Measurements from ENCODE around the gene C8B. TPM values are rescaled to one million over a fixed set of nuclear protein-coding genes. Genes with fewer than 3 reads are reported as not detected.

The C8B gene
- total and polyA plus RNA-seq, 2 experiments from 2014 or later, result not detected

- Histone ChIP-seq H3K4me2 (ENCODE audit: unreplicated experiment) (no peak overlapping the region), H3K9me2 (ENCODE audit: insufficient read depth) (no peaks in the 10 kb centered on the region), H4K20me1 (ENCODE audit: insufficient read depth) (no peaks in the 10 kb centered on the region), H3K9me3 (ENCODE audit: low read depth) (no peaks in the 10 kb centered on the region), H2AFZ (no peak overlapping the region), H3K79me2 (ENCODE audit: insufficient read depth) (no peaks in the 10 kb centered on the region), H3K27ac (no peak overlapping the region), H3K9ac (no peak overlapping the region), H3K27me3 (replicated peaks; ENCODE audit: insufficient read depth) (no peaks in the 10 kb centered on the region), H3K4me1 (ENCODE audit: insufficient read depth) (peaks cover 7% of the 10 kb centered on the region), H3K36me3 (ENCODE audit: low read depth) (no peaks in the 10 kb centered on the region), H3F3A (ENCODE audit: insufficient read depth) (peaks cover 7% of the 10 kb centered on the region), H3K4me3 (no peak overlapping the region)
- no peak for DNase-seq
- WGBS, 2 experiments (ENCODE audit: low coverage in 1 of 2, low lambda C conversion rate in 2 of 2, missing lambda C conversion rate in 2 of 2), result 73 to 77% methylated on average over 3 of the region's 3 CpGs
- in situ Hi-C loops (cut with MboI), result no loop called here
- TF ChIP-seq EZH2 (IDR thresholded peaks at IDR 0.05; ENCODE audit: insufficient read depth, poor library complexity, severe bottlenecking) (no peak), EZH2phosphoT487 (IDR thresholded peaks at IDR 0.05; ENCODE audit: insufficient read depth, low read depth) (no peak)
These were observed 34.1 kb downstream of the C8B start for GRCh38 chr1:56931686-56932085.

GRCh38 chr1:56931211-56931610 is 34.6 kb downstream of the C8B start:
- Histone ChIP-seq H3K79me2 (ENCODE audit: insufficient read depth) (no peaks in the 10 kb centered on the region), H3K9me2 (ENCODE audit: insufficient read depth) (no peaks in the 10 kb centered on the region), H3K4me2 (ENCODE audit: unreplicated experiment) (no peak overlapping the region), H3K27me3 (replicated peaks; ENCODE audit: insufficient read depth) (no peaks in the 10 kb centered on the region), H3K9me3 (ENCODE audit: low read depth) (no peaks in the 10 kb centered on the region), H4K20me1 (ENCODE audit: insufficient read depth) (no peaks in the 10 kb centered on the region), H3K4me1 (ENCODE audit: insufficient read depth) (peaks cover 7% of the 10 kb centered on the region), H3F3A (ENCODE audit: insufficient read depth) (peaks cover 7% of the 10 kb centered on the region), H3K36me3 (ENCODE audit: low read depth) (no peaks in the 10 kb centered on the region), H3K9ac (no peak overlapping the region), H3K27ac (no peak overlapping the region), H2AFZ (no peak overlapping the region), H3K4me3 (no peak overlapping the region)
- no peak for DNase-seq
- in situ Hi-C loops (cut with MboI), result no loop called here
- no peak for TF ChIP-seq EZH2phosphoT487 (IDR thresholded peaks at IDR 0.05; ENCODE audit: insufficient read depth, low read depth)
- TF ChIP-seq EZH2 (IDR thresholded peaks at IDR 0.05; ENCODE audit: insufficient read depth, poor library complexity, severe bottlenecking), result no peak
- WGBS, 2 experiments (ENCODE audit: low coverage in 1 of 2, low lambda C conversion rate in 2 of 2, missing lambda C conversion rate in 2 of 2), result 66 to 69% methylated on average over 3 of the region's 3 CpGs

- Histone ChIP-seq H3K4me3 (no peak overlapping the region), H3K27ac (no peak overlapping the region), H4K20me1 (ENCODE audit: insufficient read depth) (no peaks in the 10 kb centered on the region), H3F3A (ENCODE audit: insufficient read depth) (0 out of 2 replicates have a peak, but pooled peaks cover under 1% of the 10 kb centered on the region), H2AFZ (no peak overlapping the region), H3K9ac (no peak overlapping the region), H3K36me3 (ENCODE audit: low read depth) (no peaks in the 10 kb centered on the region), H3K4me2 (ENCODE audit: unreplicated experiment) (no peak overlapping the region), H3K4me1 (ENCODE audit: insufficient read depth) (peaks cover 1% of the 10 kb centered on the region), H3K9me2 (ENCODE audit: insufficient read depth) (no peaks in the 10 kb centered on the region), H3K27me3 (replicated peaks; ENCODE audit: insufficient read depth) (no peaks in the 10 kb centered on the region), H3K79me2 (ENCODE audit: insufficient read depth) (no peaks in the 10 kb centered on the region), H3K9me3 (ENCODE audit: low read depth) (no peaks in the 10 kb centered on the region)
- DNase-seq, result no peak
- no peak for TF ChIP-seq EZH2phosphoT487 (IDR thresholded peaks at IDR 0.05; ENCODE audit: insufficient read depth, low read depth)
- TF ChIP-seq EZH2 (IDR thresholded peaks at IDR 0.05; ENCODE audit: insufficient read depth, poor library complexity, severe bottlenecking), result no peak
- in situ Hi-C loops (cut with MboI), result no loop called here
- WGBS, 2 experiments (ENCODE audit: low coverage in 1 of 2, low lambda C conversion rate in 2 of 2, missing lambda C conversion rate in 2 of 2), result 59 to 65% methylated on average over 2 of the region's 2 CpGs
These were observed 36.3 kb downstream of the C8B start for GRCh38 chr1:56929492-56929891.

GRCh38 chr1:56927986-56928385 is 37.8 kb downstream of the C8B start:
- H3K4me2 ChIP-seq (ENCODE audit: unreplicated experiment), result no peak overlapping the region
- H3K9me3 ChIP-seq (ENCODE audit: low read depth), result no peaks in the 10 kb centered on the region
- no peak overlapping the region for H3K9ac ChIP-seq
- WGBS, 2 experiments (ENCODE audit: low coverage in 1 of 2, low lambda C conversion rate in 2 of 2, missing lambda C conversion rate in 2 of 2), result 80 to 81% methylated on average over 3 of the region's 3 CpGs
- no peaks in the 10 kb centered on the region for H3K4me1 ChIP-seq (ENCODE audit: insufficient read depth)
- TF ChIP-seq EZH2 (IDR thresholded peaks at IDR 0.05; ENCODE audit: insufficient read depth, poor library complexity, severe bottlenecking), result no peak
- TF ChIP-seq EZH2phosphoT487 (IDR thresholded peaks at IDR 0.05; ENCODE audit: insufficient read depth, low read depth), result no peak
- H3K79me2 ChIP-seq (ENCODE audit: insufficient read depth), result no peaks in the 10 kb centered on the region
- DNase-seq, result no peak
- H3K9me2 ChIP-seq (ENCODE audit: insufficient read depth), result no peaks in the 10 kb centered on the region
- in situ Hi-C loops (cut with MboI), result no loop called here
- no peaks in the 10 kb centered on the region for H3K36me3 ChIP-seq (ENCODE audit: low read depth)
- H3K27ac ChIP-seq, result no peak overlapping the region
- no peaks in the 10 kb centered on the region for H3F3A ChIP-seq (ENCODE audit: insufficient read depth)
- H3K4me3 ChIP-seq, result no peak overlapping the region
- H2AFZ ChIP-seq, result no peak overlapping the region
- no peaks in the 10 kb centered on the region for H4K20me1 ChIP-seq (ENCODE audit: insufficient read depth)
- no peaks in the 10 kb centered on the region for H3K27me3 ChIP-seq (replicated peaks; ENCODE audit: insufficient read depth)

- Histone ChIP-seq H3K4me2 (ENCODE audit: unreplicated experiment) (no peak overlapping the region), H3K9me2 (ENCODE audit: insufficient read depth) (no peaks in the 10 kb centered on the region), H3K9me3 (ENCODE audit: low read depth) (no peaks in the 10 kb centered on the region), H3F3A (ENCODE audit: insufficient read depth) (no peaks in the 10 kb centered on the region), H3K4me1 (ENCODE audit: insufficient read depth) (no peaks in the 10 kb centered on the region), H3K27ac (no peak overlapping the region), H3K4me3 (no peak overlapping the region), H3K36me3 (ENCODE audit: low read depth) (no peaks in the 10 kb centered on the region), H3K27me3 (replicated peaks; ENCODE audit: insufficient read depth) (no peaks in the 10 kb centered on the region), H4K20me1 (ENCODE audit: insufficient read depth) (no peaks in the 10 kb centered on the region), H3K9ac (no peak overlapping the region), H2AFZ (no peak overlapping the region), H3K79me2 (ENCODE audit: insufficient read depth) (no peaks in the 10 kb centered on the region)
- in situ Hi-C loops (cut with MboI), result no loop called here
- TF ChIP-seq EZH2 (IDR thresholded peaks at IDR 0.05; ENCODE audit: insufficient read depth, poor library complexity, severe bottlenecking), result no peak
- no peak for TF ChIP-seq EZH2phosphoT487 (IDR thresholded peaks at IDR 0.05; ENCODE audit: insufficient read depth, low read depth)
- WGBS, 2 experiments (ENCODE audit: low coverage in 1 of 2, low lambda C conversion rate in 2 of 2, missing lambda C conversion rate in 2 of 2), result 47 to 48% methylated on average over 4 of the region's 4 CpGs
- DNase-seq, result no peak
These were observed 38.6 kb downstream of the C8B start for GRCh38 chr1:56927171-56927570.
